ENCODE measurements around the gene SMOC2. TPM values are rescaled to one million over a fixed set of nuclear protein-coding genes. Genes with fewer than 3 reads are reported as not detected.

The SMOC2 gene
- polyA plus RNA-seq, 2 of the 4 experiments (the other 2 are of a cell fraction): not detected

- TF ChIP-seq EP300 (IDR thresholded peaks at IDR 0.05) (no peak), SMC3 (IDR thresholded peaks at IDR 0.05) (no peak), RCOR1 (IDR thresholded peaks at IDR 0.05; ENCODE audit: low read depth, low read length) (no peak), MYC (IDR thresholded peaks at IDR 0.05; ENCODE audit: borderline replicate concordance, low read length) (no peak), HES2 (IDR thresholded peaks at IDR 0.05) (no peak), NR3C1 (IDR thresholded peaks at IDR 0.05) (no peak), BHLHE40 (IDR thresholded peaks at IDR 0.05; ENCODE audit: low read depth, low read length) (no peak), POLR2AphosphoS2 (conservative IDR thresholded peaks at IDR 0.05; ENCODE audit: low read length) (no peak), HOXB5 (CRISPR knock-in tag; IDR thresholded peaks at IDR 0.05) (no peak)
- TF ChIP-seq, protein P1, sequence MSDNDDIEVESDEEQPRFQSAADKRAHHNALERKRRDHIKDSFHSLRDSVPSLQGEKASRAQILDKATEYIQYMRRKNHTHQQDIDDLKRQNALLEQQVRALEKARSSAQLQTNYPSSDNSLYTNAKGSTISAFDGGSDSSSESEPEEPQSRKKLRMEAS (IDR thresholded peaks at IDR 0.05): no peak
- Histone ChIP-seq H3K4me1 (no peaks in the 10 kb centered on the region), H3K4me3 (no peak overlapping the region), H3K27ac (no peak overlapping the region), H3K4me2 (no peak overlapping the region), H3K9me3 (no peaks in the 10 kb centered on the region; the same call in 2 of the 3 replicates)
- ChIA-PET CTCF (no interaction called here), POLR2A (no interaction called here)
- DNase-seq (ENCODE audit: low read depth in 1 of 2, low spot score in 1 of 2) (no peak), FAIRE-seq (no peak), ATAC-seq (no peak)
- WGBS (ENCODE audit: missing lambda C conversion rate): 60% methylated on average over 10 of the region's 10 CpGs
Observed at GRCh38 chr6:168634541-168635328, 193.8 kb downstream of the SMOC2 start.

- Histone ChIP-seq H3K4me3 (no peak overlapping the region), H3K27ac (no peak overlapping the region), H3K9me3 (no peaks in the 10 kb centered on the region; the same call in 2 of the 3 replicates), H3K4me2 (no peak overlapping the region), H3K4me1 (0 out of 3 replicates have a peak, but pooled peaks cover 7% of the 10 kb centered on the region)
- TF ChIP-seq HOXB13 (CRISPR knock-in tag; IDR thresholded peaks at IDR 0.05; ENCODE audit: low read depth) (no peak), ZC3H11A (IDR thresholded peaks at IDR 0.05) (no peak), EHMT2 (IDR thresholded peaks at IDR 0.05; ENCODE audit: low read depth) (no peak), JUNB (IDR thresholded peaks at IDR 0.05) (no peak), CBX2 (IDR thresholded peaks at IDR 0.05; ENCODE audit: borderline replicate concordance, low read depth) (no peak), CEBPB (IDR thresholded peaks at IDR 0.05) (no peak), RFX5 (IDR thresholded peaks at IDR 0.05) (no peak), PHF8 (IDR thresholded peaks at IDR 0.05; ENCODE audit: borderline replicate concordance, low read depth) (no peak), TP53 (CRISPR knock-in tag; IDR thresholded peaks at IDR 0.05) (no peak), HDAC2 (IDR thresholded peaks at IDR 0.05) (no peak), RNF2 (IDR thresholded peaks at IDR 0.05; ENCODE audit: borderline replicate concordance, low read depth) (no peak)
- TF ChIP-seq, protein P2, sequence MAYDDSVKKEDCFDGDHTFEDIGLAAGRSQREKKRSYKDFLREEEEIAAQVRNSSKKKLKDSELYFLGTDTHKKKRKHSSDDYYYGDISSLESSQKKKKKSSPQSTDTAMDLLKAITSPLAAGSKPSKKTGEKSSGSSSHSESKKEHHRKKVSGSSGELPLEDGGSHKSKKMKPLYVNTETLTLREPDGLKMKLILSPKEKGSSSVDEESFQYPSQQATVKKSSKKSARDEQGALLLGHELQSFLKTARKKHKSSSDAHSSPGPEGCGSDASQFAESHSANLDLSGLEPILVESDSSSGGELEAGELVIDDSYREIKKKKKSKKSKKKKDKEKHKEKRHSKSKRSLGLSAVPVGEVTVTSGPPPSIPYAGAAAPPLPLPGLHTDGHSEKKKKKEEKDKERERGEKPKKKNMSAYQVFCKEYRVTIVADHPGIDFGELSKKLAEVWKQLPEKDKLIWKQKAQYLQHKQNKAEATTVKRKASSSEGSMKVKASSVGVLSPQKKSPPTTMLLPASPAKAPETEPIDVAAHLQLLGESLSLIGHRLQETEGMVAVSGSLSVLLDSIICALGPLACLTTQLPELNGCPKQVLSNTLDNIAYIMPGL (CRISPR knock-in tag; IDR thresholded peaks at IDR 0.05; ENCODE audit: borderline replicate concordance): no peak
- TF ChIP-seq, protein P1 (IDR thresholded peaks at IDR 0.05): no peak
- ChIA-PET CTCF (no interaction called here), POLR2A (no interaction called here)
- no peak for DNase-seq (ENCODE audit: low read depth in 1 of 2, low spot score in 1 of 2)
- FAIRE-seq: no peak
- WGBS (ENCODE audit: missing lambda C conversion rate): 42% methylated on average over 8 of the region's 11 CpGs
- peak; percentile 37 to 54; a peak in 1 of 6 replicates for ATAC-seq
Observed at GRCh38 chr6:168636147-168637004, 195.4 kb downstream of the SMOC2 start.

Measured in A549 (cell line).